Kidney (tissue), 14 donors: ENCODE measurements around the gene RTKN2. TPM values are rescaled to one million over a fixed set of nuclear protein-coding genes. Genes with fewer than 3 reads are reported as not detected.

Experiments
- DNase-seq, 5 donors: peaks; one replicate each; pipeline ENCODE4 v3.0.0-alpha.2; 2013 to 2020
- FAIRE-seq: peaks from 2 replicates; lab custom pipeline; 2012; peaks lifted over from hg19 to GRCh38; lab: Jason Lieb, UNC
- H3K27ac ChIP-seq, 2 donors: one replicate each; pipeline ENCODE4 v1.7.0; 2013; ENCODE audit warnings: low read depth in 2 of 2, low read length in 2 of 2, inconsistent platforms in 1 of 2
- H3K27me3 ChIP-seq: one replicate; pipeline ENCODE4 v1.7.1; 2013; ENCODE audit warnings: low read length, inconsistent platforms; ENCODE audit not compliant: control insufficient read depth, insufficient read depth
- H3K36me3 ChIP-seq, 3 donors: one replicate each; pipeline versions ENCODE4 v1.7.0 to v1.7.1; 2013; ENCODE audit warnings: low read length in 3 of 3, control low read depth in 1 of 3, inconsistent platforms in 1 of 3; ENCODE audit not compliant: insufficient read depth in 3 of 3, control insufficient read depth in 2 of 3
- H3K4me1 ChIP-seq, 3 donors: one replicate each; pipeline versions ENCODE4 v1.7.0 to v1.7.1; 2013; ENCODE audit warnings: low read length in 3 of 3, inconsistent platforms in 1 of 3, low read depth in 1 of 3; ENCODE audit not compliant: control insufficient read depth in 2 of 3, insufficient read depth in 2 of 3
- H3K4me3 ChIP-seq, 3 donors: one replicate each; pipeline versions ENCODE4 v1.7.0 to v1.8.1; 2013; ENCODE audit warnings: low read length in 3 of 3, control low read depth in 1 of 3, inconsistent platforms in 1 of 3
- H3K9ac ChIP-seq, 3 donors: one replicate each; pipeline versions ENCODE4 v1.7.0 to v1.7.1; 2013; ENCODE audit warnings: low read length in 3 of 3, control low read depth in 1 of 3, inconsistent platforms in 1 of 3
- H3K9me3 ChIP-seq, 3 donors: one replicate each; pipeline versions ENCODE4 v1.7.0 to v1.7.1; 2013; ENCODE audit warnings: low read length in 3 of 3, control low read depth in 1 of 3, inconsistent platforms in 1 of 3; ENCODE audit not compliant: control insufficient read depth in 2 of 3, insufficient read depth in 1 of 3
- CTCF ChIP-seq: IDR thresholded peaks from 3 replicates; pipeline ENCODE4 v1.5.1; 2012; ENCODE audit warnings: mild to moderate bottlenecking, moderate library complexity, borderline replicate concordance; ENCODE audit not compliant: insufficient read depth; ENCODE audit errors: extremely low read depth
- intact Hi-C: fragments of 100-400 bp; cut with DNase I; formaldehyde crosslinking; loops from one replicate; pipeline ENCODE4 v1.11.1; 2022
- polyA plus RNA-seq: library from polyadenylated mRNA; stranded (reverse); fragments of 350-450 nt; fragmentation: Illumina TruSeq; extraction: RNeasy Lipid Tissue Mini Kit (QIAGEN cat#74804); gene quantifications from one replicate; pipeline ENCODE4 v1.2.3, GENCODE V29; 2014; ENCODE audit warnings: low read depth, low replicate concordance; ENCODE audit not compliant: insufficient read depth
- total RNA-seq: library from RNA; stranded (reverse); fragmentation: NEBNext Ultra II Directional; extraction: Animal tissue kit (Norgen Biotek cat#: 25700); gene quantifications from one replicate; pipeline ENCODE4 v1.2.1, GENCODE V29; 2021
- donor health status: control.
- donor health status: control.
- donor health status: control.
- donor health status: control.
- donor health status: control.
- donor health status: DM: yes; HTN: yes; CAD: no.
- donor health status: Normal renal cell carcinoma (clear cell type).

The RTKN2 gene
- total and polyA plus RNA-seq, 2 donors from 2014 or later, result 0.24 to 1.6 TPM

GRCh38 chr10:62308101-62308500 lies 39.5 kb upstream of the RTKN2 start:
- intact Hi-C loops, result no loop called here
- Histone ChIP-seq H3K9ac (no peak overlapping the region), H3K27ac (no peak overlapping the region), H3K27me3 (no peaks in the 10 kb centered on the region), H3K9me3 (no peaks in the 10 kb centered on the region), H3K4me1 (peaks cover 0 to 3% (median 0%) of the 10 kb centered on the region in 3 donors), H3K36me3 (no peaks in the 10 kb centered on the region), H3K4me3 (no peak overlapping the region)
- DNase-seq (no peak), FAIRE-seq (no peak)
- no peak for TF ChIP-seq CTCF

DNA sequence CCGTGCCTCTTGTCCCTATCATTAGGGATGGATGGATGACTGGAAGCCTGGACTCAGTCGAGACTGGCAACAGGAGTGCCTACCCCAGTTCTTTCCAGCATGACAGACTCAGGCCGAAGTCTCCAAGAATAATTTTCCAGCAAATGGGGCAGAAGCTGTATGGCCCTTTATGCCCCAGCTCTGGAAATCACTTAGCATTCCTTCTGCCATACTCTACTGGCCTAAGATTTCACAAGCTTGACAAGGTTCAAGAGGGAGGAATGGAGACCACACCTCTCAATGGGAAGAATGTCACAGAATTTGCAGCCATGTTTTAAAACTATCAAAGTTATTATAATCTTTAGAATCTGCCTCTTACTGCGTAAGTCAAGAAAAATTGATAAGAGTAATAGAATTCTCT lies 39.0 kb upstream of the RTKN2 start:
- H3K27ac ChIP-seq, result no peak overlapping the region

DNA sequence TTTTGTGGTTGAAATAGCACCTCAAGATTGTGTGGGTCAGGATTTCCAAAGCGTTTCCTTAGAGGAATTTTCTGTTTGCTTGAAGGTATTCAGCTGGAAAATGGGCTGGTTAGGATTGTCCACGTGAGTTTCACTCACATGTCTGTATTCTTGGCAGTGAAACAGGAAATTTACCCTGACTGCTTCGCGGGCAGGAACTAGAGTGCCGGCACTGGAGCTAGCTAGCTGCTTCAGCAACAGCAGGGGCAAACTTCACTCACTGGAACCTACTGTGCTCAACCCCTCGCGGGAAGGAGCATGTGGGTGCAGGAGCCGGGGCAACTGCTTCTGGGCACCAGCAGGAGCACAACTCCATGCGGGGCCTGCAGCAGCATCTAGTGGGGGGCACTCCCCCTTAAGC lies 38.0 kb upstream of the RTKN2 start:
- TF ChIP-seq CTCF, result no peak
- DNase-seq (peak in 2 of 5 donors; percentile 8 to 63), FAIRE-seq (no peak)
- Histone ChIP-seq H3K36me3 (no peaks in the 10 kb centered on the region), H3K27ac (no peak overlapping the region), H3K27me3 (no peaks in the 10 kb centered on the region), H3K9me3 (no peaks in the 10 kb centered on the region), H3K4me1 (peaks cover 0 to 3% (median 0%) of the 10 kb centered on the region in 3 donors), H3K9ac (no peak overlapping the region), H3K4me3 (no peak overlapping the region)
- intact Hi-C loops, result no loop called here

More for the DNA sequence above, 39.0 kb upstream of the RTKN2 start:
- Histone ChIP-seq H3K36me3 (no peaks in the 10 kb centered on the region), H3K9ac (no peak overlapping the region), H3K9me3 (no peaks in the 10 kb centered on the region), H3K27me3 (no peaks in the 10 kb centered on the region), H3K4me3 (no peak overlapping the region), H3K4me1 (peaks cover 0 to 3% (median 0%) of the 10 kb centered on the region in 3 donors)
- intact Hi-C loops, result no loop called here
- DNase-seq (no peak), FAIRE-seq (no peak)
- no peak for TF ChIP-seq CTCF

DNA sequence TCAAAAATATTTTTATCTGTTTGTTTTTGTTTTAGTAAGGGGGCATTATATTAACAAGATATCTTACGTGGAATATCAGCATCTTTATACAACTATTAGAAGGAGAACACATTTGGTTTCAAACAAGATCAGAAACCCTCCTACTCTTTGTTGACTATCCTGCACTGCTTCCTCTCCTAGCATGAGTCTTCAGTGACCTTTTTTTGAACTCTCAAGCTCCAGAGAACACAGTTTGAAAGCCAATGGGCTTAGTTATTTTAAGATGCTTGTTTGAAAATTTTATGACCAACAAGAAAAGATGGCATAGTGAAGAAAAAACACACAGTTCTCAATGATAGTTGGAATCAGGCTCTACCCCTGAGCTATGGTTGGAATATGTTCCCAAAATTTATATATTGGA lies 37.2 kb upstream of the RTKN2 start:
- FAIRE-seq, result no peak
- H3K36me3 ChIP-seq, result no peaks in the 10 kb centered on the region
- H3K4me3 ChIP-seq, result no peak overlapping the region
- no peaks in the 10 kb centered on the region for H3K27me3 ChIP-seq
- no peak for TF ChIP-seq CTCF
- no peak overlapping the region for H3K27ac ChIP-seq
- no peaks in the 10 kb centered on the region for H3K9me3 ChIP-seq
- no peak for DNase-seq
- intact Hi-C loops, result no loop called here
- H3K4me1 ChIP-seq, result peaks cover 0 to 3% (median 0%) of the 10 kb centered on the region in 3 donors
- no peak overlapping the region for H3K9ac ChIP-seq
